ENCODE results near the gene B3GALT6.
A peak's percentile ranks its signal among the peaks of the same experiment; 100 is the strongest.

Gene B3GALT6

GRCh38 chr1:1197188-1197500 is 34.9 kb upstream of the B3GALT6 start:
- no peak for TF ChIP-seq CTCF (IDR thresholded peaks at IDR 0.05; ENCODE audit: insufficient read depth, low read length, poor library complexity, severe bottlenecking)
- H3K27me3 ChIP-seq (replicated peaks; ENCODE audit: control insufficient read depth, insufficient read depth, low read length): no peaks in the 10 kb centered on the region

GRCh38 chr1:1197551-1198422 is 34.2 kb upstream of the B3GALT6 start:
- peak; percentile 3 for DNase-seq (ENCODE audit: extremely low read depth, insufficient read length)
- no peak overlapping the region for H3K4me3 ChIP-seq (replicated peaks; ENCODE audit: low read depth, low read length)
- H3K27me3 ChIP-seq (replicated peaks; ENCODE audit: control insufficient read depth, insufficient read depth, low read length): no peaks in the 10 kb centered on the region
- H3K36me3 ChIP-seq (ENCODE audit: control insufficient read depth, insufficient read depth, low read length): no peaks in the 10 kb centered on the region
- TF ChIP-seq CTCF (IDR thresholded peaks at IDR 0.05; ENCODE audit: insufficient read depth, low read length, poor library complexity, severe bottlenecking): no peak

More at GRCh38 chr1:1197188-1197500, 34.9 kb upstream of the B3GALT6 start:
- no peak overlapping the region for H3K4me3 ChIP-seq (replicated peaks; ENCODE audit: low read depth, low read length)
- DNase-seq (ENCODE audit: extremely low read depth, insufficient read length): no peak
- H3K36me3 ChIP-seq (ENCODE audit: control insufficient read depth, insufficient read depth, low read length): no peaks in the 10 kb centered on the region

GRCh38 chr1:1198423-1199140 is 33.5 kb upstream of the B3GALT6 start:
- no peaks in the 10 kb centered on the region for H3K27me3 ChIP-seq (replicated peaks; ENCODE audit: control insufficient read depth, insufficient read depth, low read length)
- H3K4me3 ChIP-seq (replicated peaks; ENCODE audit: low read depth, low read length): no peak overlapping the region
- no peak for DNase-seq (ENCODE audit: extremely low read depth, insufficient read length)
- TF ChIP-seq CTCF (IDR thresholded peaks at IDR 0.05; ENCODE audit: insufficient read depth, low read length, poor library complexity, severe bottlenecking): no peak
- no peaks in the 10 kb centered on the region for H3K36me3 ChIP-seq (ENCODE audit: control insufficient read depth, insufficient read depth, low read length)

GRCh38 chr1:1199141-1199960 is 32.7 kb upstream of the B3GALT6 start:
- TF ChIP-seq CTCF (IDR thresholded peaks at IDR 0.05; ENCODE audit: insufficient read depth, low read length, poor library complexity, severe bottlenecking): no peak
- DNase-seq (ENCODE audit: extremely low read depth, insufficient read length): peak; percentile 13
- H3K27me3 ChIP-seq (replicated peaks; ENCODE audit: control insufficient read depth, insufficient read depth, low read length): no peaks in the 10 kb centered on the region
- H3K4me3 ChIP-seq (replicated peaks; ENCODE audit: low read depth, low read length): no peak overlapping the region
- no peaks in the 10 kb centered on the region for H3K36me3 ChIP-seq (ENCODE audit: control insufficient read depth, insufficient read depth, low read length)

- no peaks in the 10 kb centered on the region for H3K36me3 ChIP-seq (ENCODE audit: control insufficient read depth, insufficient read depth, low read length)
- no peak for TF ChIP-seq CTCF (IDR thresholded peaks at IDR 0.05; ENCODE audit: insufficient read depth, low read length, poor library complexity, severe bottlenecking)
- no peaks in the 10 kb centered on the region for H3K27me3 ChIP-seq (replicated peaks; ENCODE audit: control insufficient read depth, insufficient read depth, low read length)
- H3K4me3 ChIP-seq (replicated peaks; ENCODE audit: low read depth, low read length): no peak overlapping the region; the same call in 1 of the 2 replicates
- peak; percentile 8 for DNase-seq (ENCODE audit: extremely low read depth, insufficient read length)
These were observed 31.8 kb upstream of the B3GALT6 start for GRCh38 chr1:1199961-1200875.

Data from GM06990 (cell line).